HG03060 (cell line): Measurements from ENCODE around the gene TBC1D17.

Source experiments
- ATAC-seq: cut with Tn5 transposase; IDR thresholded peaks from one replicate; pipeline ENCODE4 v1.9.1; 2021; ENCODE audit warnings: low read depth, moderate number of reproducible peaks; ENCODE audit not compliant: unreplicated experiment

Gene TBC1D17

DNA sequence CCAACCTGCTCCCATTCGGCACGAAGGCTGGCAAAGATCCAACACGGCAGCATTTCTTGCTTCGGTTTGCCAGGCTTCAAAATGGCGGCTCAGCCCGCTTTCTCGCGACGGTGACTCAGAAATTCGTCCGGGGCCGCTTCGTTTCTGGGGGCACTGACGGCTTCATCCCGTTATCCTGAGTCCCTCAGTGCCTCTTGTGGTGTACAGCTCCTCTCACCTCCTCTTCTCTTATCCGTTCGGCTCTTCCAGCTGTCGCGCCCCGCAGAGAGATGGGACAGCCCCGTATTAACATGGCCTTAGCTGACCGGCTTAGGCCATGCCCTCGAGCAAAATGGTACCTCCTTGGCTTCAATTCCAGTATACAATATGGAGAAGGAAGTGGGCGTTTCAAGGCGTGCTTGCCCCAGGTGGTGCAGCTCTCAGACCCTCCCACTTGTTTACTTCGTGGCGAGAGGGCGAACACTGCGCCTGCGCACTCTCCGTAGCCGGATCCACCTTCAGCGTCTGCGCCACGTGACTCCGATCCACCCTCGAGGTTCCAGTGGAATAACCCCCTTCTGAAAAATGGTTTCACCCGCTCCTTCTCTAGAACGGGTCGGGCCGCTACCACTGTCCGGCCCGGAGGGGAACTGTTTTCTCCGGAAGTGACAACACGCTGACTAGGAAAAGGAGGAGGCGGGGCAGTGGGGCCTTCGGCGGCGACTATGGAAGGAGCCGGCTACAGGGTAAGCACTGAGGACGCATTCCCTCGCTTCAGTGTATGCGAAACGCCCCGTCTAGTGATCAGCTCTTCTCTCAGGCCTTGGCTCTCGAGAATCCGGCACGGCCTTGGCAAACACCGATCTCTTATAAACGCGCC, at the start of gene TBC1D17, which contains the start of gene AKT1S1:
Gene TBC1D17 (plus strand): TSS at position 683 of the 859 bp plus-strand sequence. CDS start 22 bp downstream, at position 705.
Gene AKT1S1 (minus strand): TSS at position 336 of the 859 bp plus-strand sequence. CDS start 4,060 bp downstream, outside the sequence.
- ATAC-seq, result peak; percentile 60

DNA sequence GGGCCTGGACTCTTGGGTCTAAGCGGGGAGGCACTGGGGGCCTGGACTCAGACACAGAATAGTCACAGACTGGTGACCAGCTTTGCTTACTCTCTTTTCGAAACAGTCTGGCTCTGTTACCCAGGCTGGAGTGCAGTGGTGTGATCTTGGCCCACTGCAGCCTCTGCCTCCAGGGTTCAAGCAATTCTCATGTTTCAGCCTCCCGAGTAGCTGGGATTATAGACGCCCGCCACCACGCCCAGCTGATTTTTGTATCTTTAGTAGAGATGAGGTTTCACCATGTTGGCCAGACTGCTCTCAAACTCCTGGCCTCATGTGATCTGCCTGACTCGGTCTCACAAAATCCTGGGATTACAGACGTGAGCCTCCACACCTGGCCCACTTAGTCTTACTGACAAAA, 48.3 kb upstream of the TBC1D17 start:
- no peak for ATAC-seq

DNA sequence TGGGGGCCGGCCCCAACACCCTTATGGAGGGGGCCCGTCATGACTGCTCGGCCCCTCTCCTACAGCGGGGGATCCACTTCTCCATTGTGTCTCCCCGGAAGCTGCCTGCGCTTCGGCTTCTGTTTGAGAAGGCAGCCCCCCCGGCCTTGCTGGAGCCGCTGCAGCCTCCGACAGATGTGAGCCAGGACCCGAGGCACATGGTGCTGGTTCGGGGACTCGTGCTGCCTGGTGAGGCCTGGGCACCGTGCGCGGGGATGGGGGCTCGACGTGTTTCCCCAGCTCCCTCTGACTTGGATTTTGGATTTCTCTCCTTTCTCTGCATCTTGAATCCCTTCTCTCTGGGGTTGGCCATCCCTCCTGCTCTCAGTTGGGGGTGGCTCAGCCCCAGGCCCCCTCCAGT, 47.8 kb upstream of the TBC1D17 start:
- ATAC-seq, result no peak

DNA sequence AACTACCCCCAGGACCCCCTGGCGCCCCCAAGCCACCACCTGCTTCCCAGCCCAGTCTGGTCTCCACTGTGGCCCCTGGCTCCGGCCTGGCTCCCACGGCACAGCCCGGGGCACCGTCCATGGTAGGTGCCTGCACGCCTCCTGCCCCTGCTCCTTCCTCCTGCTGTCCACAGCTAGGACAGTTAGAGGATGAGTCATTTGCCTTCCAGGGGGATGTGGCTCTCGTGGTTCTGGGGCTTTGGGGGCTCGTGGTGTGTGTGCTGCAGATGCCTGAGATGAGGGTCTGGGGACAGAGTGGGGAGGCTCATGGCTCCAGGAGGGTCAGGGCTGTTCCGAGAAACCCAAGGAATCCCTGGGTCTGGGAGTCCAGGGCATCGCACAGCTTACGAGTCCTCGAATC, 46.7 kb upstream of the TBC1D17 start:
- no peak for ATAC-seq

DNA sequence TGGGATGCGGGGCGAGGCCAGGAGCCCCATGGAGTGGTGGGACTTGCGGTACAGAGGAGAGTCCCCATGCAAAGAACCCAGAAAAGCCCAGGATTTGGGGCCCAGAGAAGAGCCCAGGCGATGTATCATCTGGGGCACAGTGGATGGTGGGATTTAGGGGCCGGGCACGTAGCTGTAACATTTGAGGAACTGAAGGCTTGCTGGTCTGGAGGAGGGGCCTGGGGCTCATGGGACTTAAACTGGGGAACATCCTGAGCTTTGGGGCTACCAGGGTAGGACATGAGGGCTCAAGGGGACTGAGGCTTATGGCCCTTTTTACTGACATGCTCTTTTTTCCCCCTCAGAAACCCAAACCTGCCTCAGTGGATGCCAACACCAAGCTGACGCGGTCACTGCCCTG, 45.9 kb upstream of the TBC1D17 start:
- ATAC-seq, result no peak

DNA sequence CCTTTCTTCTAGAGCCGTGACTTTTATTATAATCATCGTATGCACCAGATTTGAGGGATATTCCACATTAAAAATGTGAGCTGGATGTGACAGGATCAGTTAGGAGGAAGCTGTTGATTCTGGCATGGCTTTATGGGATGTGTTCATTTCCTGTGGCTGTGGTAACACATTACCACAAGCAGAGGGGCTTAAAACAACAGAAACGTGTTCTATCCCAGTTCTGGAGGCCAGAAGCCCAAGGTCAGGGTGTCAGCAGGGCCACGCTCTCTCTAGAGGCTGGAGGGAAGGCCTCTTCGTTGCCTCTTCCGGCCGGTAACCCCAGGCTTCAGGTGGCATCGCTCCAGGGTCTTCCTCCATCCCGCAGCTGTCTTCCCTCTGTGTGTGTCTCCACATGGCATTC, 44.9 kb upstream of the TBC1D17 start:
- ATAC-seq, result no peak

DNA sequence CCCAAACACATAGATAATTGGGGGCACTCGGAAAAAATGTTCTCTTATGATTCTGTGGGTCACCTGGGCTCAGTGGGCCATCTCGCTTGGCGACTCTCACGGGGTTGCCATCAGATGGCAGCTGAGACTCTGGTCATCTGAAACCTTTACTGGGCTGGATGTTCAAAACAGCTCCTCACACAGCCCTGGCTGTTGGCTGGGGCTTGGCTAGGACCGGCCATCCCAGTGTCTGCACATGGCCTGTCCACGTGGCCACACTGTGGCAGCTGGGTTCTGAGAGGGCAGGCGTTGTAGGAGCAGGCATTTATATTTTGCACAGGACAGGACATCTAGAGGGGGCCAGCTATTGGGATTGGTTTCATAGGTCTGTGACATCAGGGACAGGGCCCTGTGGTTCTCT, 43.9 kb upstream of the TBC1D17 start:
- no peak for ATAC-seq

- ATAC-seq, result no peak
Measured at GRCh38 chr19:49835562-49835961, 41.9 kb upstream of the TBC1D17 start.

GRCh38 chr19:49836176-49837008, 41.1 kb upstream of the TBC1D17 start:
- ATAC-seq, result no peak

DNA sequence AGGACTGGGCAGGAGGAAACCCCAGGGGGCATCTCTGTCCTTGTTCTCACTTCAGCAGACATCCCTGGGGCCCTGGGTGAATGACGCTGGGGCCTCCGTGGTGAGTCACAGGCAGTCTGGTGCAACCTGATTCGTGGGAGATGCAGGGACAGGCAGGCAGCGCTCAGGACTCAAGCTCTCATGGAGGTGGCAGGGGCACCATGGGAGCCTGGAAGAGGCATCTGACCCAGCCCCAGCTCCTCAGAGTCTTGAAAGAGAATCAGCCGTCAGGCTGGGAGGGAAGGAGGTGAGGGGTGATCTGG, 40.5 kb upstream of the TBC1D17 start:
- ATAC-seq, result no peak

DNA sequence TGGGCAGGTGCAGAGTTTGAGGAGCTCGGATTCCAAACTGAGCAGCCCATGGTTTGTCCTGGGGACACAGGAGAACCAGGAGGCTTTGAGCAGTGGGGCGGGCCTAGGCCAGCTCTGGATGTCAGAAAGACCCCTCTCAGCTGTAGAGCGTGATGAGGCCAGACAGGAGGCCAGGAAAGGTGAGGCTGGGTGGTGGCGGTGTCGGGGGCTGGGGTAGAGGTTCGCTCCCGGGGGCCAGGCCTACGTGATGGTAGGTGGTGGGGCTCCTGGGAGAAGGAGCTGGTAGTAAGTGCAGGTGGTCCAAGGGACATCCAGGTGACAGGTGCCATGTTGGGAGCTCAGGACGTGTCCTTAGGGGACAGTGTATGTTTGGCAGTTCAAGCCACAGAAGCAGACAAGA, 40.1 kb upstream of the TBC1D17 start:
- ATAC-seq, result no peak

DNA sequence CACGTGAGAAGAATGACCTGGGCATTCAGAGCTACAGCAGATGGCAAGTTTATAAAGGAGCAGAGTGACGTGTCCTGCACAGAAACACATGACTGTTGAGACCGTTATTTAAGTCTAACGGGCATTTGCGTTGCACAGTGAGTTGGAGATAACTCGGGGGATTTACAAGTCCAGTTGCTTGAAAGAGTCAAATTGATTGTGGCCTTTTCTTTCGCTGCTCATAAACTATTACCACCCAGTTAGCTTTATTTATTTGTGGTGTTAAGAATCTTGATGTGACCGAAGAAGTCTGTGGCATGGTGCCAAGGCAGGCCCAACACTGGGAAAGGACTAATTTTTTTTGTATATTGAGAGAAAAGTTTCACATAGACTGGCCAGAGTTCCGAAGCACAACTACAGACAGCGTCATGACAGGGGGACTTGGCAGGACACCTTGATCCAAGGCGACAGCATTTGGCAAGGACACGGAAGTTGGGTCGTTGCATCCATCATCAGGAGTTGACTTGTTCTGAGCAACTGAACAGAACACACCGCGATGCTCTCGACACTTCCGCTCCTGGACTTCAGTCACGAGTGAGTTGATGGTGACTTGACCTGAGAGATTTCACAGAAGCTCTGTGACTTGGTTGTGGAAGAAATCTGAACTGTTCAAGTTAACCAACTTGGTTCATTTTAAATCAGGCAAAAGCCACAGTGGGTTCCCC, 38.5 kb upstream of the TBC1D17 start:
- no peak for ATAC-seq

GRCh38 chr19:49839713-49840112, 37.8 kb upstream of the TBC1D17 start:
- ATAC-seq, result no peak

DNA sequence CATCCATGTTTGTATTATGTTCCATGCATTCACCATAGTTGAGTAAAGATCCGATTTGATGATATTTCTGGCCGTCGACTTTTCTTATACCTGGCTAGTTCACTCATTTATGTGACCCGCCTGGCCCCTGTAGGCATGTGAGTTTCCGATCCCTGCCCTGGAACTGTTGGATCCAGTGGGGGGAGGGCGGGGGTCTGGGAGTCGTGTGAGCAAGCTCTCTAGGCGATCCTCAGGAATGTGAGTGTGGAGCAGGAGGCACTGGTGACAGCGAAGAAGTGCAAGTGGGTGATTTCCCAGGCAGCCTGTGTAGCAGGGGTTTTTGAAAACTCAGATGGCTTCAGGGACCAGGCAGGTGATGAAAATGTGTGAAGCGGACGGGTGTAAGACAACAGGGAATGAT, 37.2 kb upstream of the TBC1D17 start:
- ATAC-seq, result no peak

DNA sequence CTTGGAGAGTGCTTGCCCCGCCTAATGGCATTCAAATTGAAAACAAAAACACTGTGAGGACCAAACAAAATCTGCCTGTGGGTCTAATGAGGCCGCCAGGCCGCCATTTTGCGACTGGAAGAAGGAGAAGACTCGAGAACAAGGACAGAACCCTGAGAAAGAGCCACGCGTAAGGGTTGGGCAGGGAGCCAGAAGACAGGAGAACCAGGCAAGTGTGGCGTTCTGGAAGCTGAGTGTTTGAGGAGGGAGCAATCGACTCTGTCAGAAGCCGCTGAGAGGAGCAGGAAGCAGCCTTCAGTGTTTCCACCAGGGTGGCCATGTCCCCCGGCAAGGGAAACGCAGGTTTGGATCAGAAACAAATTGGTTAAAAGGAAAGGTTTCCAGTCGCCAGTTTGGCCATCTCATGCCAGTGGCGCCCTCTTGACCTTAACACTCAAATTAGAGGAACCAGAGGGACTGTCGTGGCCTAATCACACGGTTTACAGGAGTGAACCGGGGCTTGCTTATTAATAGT, 36.7 kb upstream of the TBC1D17 start:
- ATAC-seq, result no peak

DNA sequence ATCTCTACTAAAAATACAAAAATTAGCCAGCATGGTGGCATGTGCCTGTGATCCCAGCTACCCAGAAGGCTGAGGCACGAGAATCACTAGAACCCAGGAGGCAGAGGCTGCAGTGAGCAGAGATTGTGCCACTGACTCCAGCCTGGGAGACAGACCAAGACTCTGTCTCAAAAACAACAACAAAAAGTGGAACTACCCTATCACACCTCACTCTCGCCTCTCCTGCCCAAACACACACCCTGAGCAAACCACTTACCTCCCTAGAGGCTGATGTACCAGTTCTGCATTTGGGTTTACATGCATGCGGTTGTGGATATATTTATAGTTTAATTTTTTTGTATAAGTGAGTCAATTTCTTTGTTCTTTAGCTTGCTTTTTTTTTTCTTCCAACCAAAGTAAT, 34.2 kb upstream of the TBC1D17 start:
- peak; percentile 53 for ATAC-seq

GRCh38 chr19:49844138-49845095, 33.1 kb upstream of the TBC1D17 start:
- ATAC-seq, result no peak

- no peak for ATAC-seq
Measured at GRCh38 chr19:49845414-49845813, 32.1 kb upstream of the TBC1D17 start.

DNA sequence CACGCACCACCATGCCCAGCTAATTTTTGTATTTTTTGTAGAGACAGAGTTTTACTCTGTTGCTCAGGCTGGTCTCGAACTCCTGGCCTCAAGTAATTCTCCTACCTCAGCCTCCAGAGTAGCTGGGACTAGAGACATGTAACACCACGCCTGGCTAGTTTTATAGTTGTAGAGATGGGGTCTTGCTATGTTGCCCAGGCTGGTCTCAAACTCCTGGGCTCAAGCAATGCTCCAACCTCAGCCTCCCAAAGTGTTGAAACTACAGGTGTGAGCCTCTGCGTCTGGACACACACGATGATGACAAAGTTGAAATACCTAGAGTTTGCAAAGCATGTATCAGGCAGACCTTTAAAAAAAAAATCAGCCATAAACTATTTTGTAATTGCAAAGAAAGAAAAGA, 31.1 kb upstream of the TBC1D17 start:
- no peak for ATAC-seq
